HepG2 (cell line): ENCODE measurements around the gene ACACB. TPM values are rescaled to one million over a fixed set of nuclear protein-coding genes. Genes with fewer than 3 reads are reported as not detected.
A peak's percentile ranks its signal among the peaks of the same experiment; 100 is the strongest.

Experiments
- ASH2L ChIP-seq: fragments of 300-600, 200-600 bp; sonication (generic); IDR thresholded peaks from 2 replicates; pipeline ENCODE4 v1.7.0; 2017; ENCODE audit warnings: low read depth, mild to moderate bottlenecking, moderate library complexity, mixed read lengths, low read length; ENCODE audit not compliant: insufficient read length
- ATF7 ChIP-seq, 2 experiments: fragments of 450-650 bp in 1 of 2; sonication (generic) in 1 of 2; formaldehyde crosslinking in 1 of 2; IDR thresholded peaks; 2 replicates each; pipeline versions ENCODE4 v1.4.0 to v1.6.1; 2016 to 2020; ENCODE audit warnings: antibody characterized with exemption in 1 of 2, mild to moderate bottlenecking in 1 of 2, missing genetic modification reagents in 1 of 2
- CCAR2 ChIP-seq: fragments of 200-400 bp; formaldehyde crosslinking; optimal IDR thresholded peaks from 2 replicates; pipeline ENCODE3; 2018; ENCODE audit warnings: low read depth, mild to moderate bottlenecking, low read length, moderate library complexity
- GTF2F1 ChIP-seq: fragments of 150-350 bp; IDR thresholded peaks from 2 replicates; pipeline ENCODE4 v1.6.1; 2014; ENCODE audit warnings: low read length
- HNRNPL ChIP-seq: fragments of 200-400 bp; formaldehyde crosslinking; IDR thresholded peaks from 2 replicates; pipeline ENCODE4 v1.6.1; 2017; ENCODE audit warnings: mild to moderate bottlenecking, low read depth, low read length
- NONO ChIP-seq, 2 experiments: fragments of 450-650 bp in 1 of 2; sonication (generic) in 1 of 2; formaldehyde crosslinking in 1 of 2; IDR thresholded peaks in 1 of 2; conservative IDR thresholded peaks in 1 of 2; 2 replicates each; pipeline versions ENCODE4 v1.6.1 to v1.8.0; 2017 to 2022; ENCODE audit warnings: mild to moderate bottlenecking in 1 of 2, missing genetic modification reagents in 1 of 2, moderate library complexity in 1 of 2
- POLR2AphosphoS5 ChIP-seq: IDR thresholded peaks from 2 replicates; pipeline ENCODE4 v1.6.1; 2012; ENCODE audit warnings: low read depth, low read length
- RNF2 ChIP-seq: fragments of 450-650 bp; conservative IDR thresholded peaks from 2 replicates; pipeline ENCODE4 v1.6.1; 2016; ENCODE audit warnings: low read depth
- SYNCRIP ChIP-seq: fragments of 200-400 bp; formaldehyde crosslinking; IDR thresholded peaks from 2 replicates; pipeline ENCODE4 v1.6.1; 2018; ENCODE audit warnings: mild to moderate bottlenecking, low read depth, low read length; ENCODE audit not compliant: insufficient read depth
- TAF1 ChIP-seq: sonication (generic); formaldehyde crosslinking; IDR thresholded peaks from 2 replicates; pipeline ENCODE4 v1.4.0; 2020; ENCODE audit warnings: missing genetic modification reagents
- ZBTB20 ChIP-seq: sonication (generic); formaldehyde crosslinking; IDR thresholded peaks from 2 replicates; pipeline ENCODE4 v1.8.1; 2023; ENCODE audit warnings: missing genetic modification reagents, low read depth, mild to moderate bottlenecking, borderline replicate concordance
- ZBTB21 ChIP-seq: sonication (generic); formaldehyde crosslinking; IDR thresholded peaks from 2 replicates; pipeline ENCODE4 v1.4.0; 2020; ENCODE audit warnings: missing genetic modification reagents
- ZC3H13 ChIP-seq: sonication (generic); formaldehyde crosslinking; IDR thresholded peaks from 2 replicates; pipeline ENCODE4 v1.8.1; 2023; ENCODE audit warnings: mild to moderate bottlenecking, missing genetic modification reagents, moderate library complexity
- ZFP41 ChIP-seq: sonication (generic); formaldehyde crosslinking; IDR thresholded peaks from 2 replicates; pipeline ENCODE4 v1.4.0; 2020; ENCODE audit warnings: mild to moderate bottlenecking, missing genetic modification reagents, borderline replicate concordance
- ZNF317 ChIP-seq: sonication (generic); formaldehyde crosslinking; IDR thresholded peaks from 2 replicates; pipeline ENCODE4 v1.5.0; 2020; ENCODE audit warnings: mild to moderate bottlenecking, missing genetic modification reagents
- ZNF33B ChIP-seq: sonication (generic); formaldehyde crosslinking; IDR thresholded peaks from 2 replicates; pipeline ENCODE4 v1.5.1; 2020; ENCODE audit warnings: mild to moderate bottlenecking, missing genetic modification reagents
- ZNF550 ChIP-seq: sonication (generic); formaldehyde crosslinking; IDR thresholded peaks from 2 replicates; pipeline ENCODE4 v1.4.0; 2020; ENCODE audit warnings: mild to moderate bottlenecking, missing genetic modification reagents, borderline replicate concordance
- polyA plus RNA-seq, 8 experiments: library from polyadenylated mRNA; depleted of rRNA in 3 of 8; stranded (reverse) in 7 of 8; unstranded in 1 of 8; fragments of >200 nt; fragmentation: Illumina TruSeq in 4 of 8; extraction: Trizol in 4 of 8; gene quantifications; 2 replicates each; pipeline versions ENCODE4 v1.2.1 to v1.2.3, GENCODE V29; 2011 to 2016; ENCODE audit warnings: low read depth in 4 of 8, missing spikeins in 1 of 8, mixed read lengths in 1 of 8; ENCODE audit not compliant: insufficient read depth in 1 of 8
- total RNA-seq, 5 experiments: library from RNA; depleted of rRNA; stranded (reverse); fragments of >200 nt; fragmentation: Illumina TruSeq; extraction: Trizol; gene quantifications; 2 replicates each; pipeline ENCODE4 v1.2.3, GENCODE V29; 2016; ENCODE audit warnings: low read depth in 1 of 5
- TF ChIP-seq, protein P1 (sequence below): sonication (generic); formaldehyde crosslinking; IDR thresholded peaks from 2 replicates; pipeline ENCODE4 v1.4.0; 2020; ENCODE audit warnings: mild to moderate bottlenecking, missing genetic modification reagents
- TF ChIP-seq, protein P2 (sequence below): sonication (generic); formaldehyde crosslinking; IDR thresholded peaks from 2 replicates; pipeline ENCODE4 v1.5.0; 2020; ENCODE audit warnings: mild to moderate bottlenecking, missing genetic modification reagents
- TF ChIP-seq, protein P3 (sequence below): sonication (generic); formaldehyde crosslinking; IDR thresholded peaks from 2 replicates; pipeline ENCODE4 v1.4.0; 2020; ENCODE audit warnings: low read depth, missing genetic modification reagents

ACACB gene
- total and polyA plus RNA-seq, 2 of the 13 experiments (the other 11 are each of a cell fraction or from before 2014, with no cell fraction given): 6.2 to 8.6 TPM

DNA sequence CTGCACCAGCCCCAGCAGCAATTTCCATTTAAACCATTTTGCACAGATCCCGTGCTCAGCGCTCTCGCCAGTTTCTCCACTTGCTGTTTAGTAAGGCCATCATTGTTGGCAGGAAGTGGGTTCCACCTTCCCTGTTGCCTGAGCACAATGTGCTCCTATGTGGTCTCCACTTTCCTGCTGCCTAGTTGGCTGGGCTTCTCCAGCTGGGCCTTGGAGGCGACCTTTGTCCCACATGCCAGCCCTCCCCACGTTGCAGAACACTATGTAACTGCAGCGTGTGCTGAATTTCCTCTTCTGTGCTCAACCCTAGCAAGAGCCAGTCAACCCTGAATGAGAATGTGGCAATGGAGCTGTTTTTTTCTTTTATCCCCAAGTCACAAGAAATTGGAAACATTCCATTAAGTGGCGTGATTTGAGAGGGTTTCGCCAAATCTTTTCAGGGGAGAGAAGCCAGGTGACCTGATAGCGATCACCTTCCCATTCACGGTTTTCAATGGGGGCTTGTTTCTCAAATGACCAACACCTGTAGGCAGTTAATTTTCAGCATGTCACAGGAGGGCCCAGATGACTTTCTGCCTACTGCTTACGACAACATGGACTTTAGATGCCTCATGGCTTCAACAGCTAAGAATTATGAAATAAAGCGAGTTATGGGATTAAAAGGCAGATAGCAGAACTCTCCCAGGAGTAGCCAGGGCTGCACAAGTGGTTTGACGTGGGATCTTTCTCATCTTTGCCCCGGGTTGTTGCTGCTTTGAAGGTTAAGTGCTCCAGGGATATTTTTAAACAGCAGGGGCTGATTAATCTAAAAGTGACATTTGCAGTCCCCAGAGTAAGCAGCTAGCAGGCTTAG is at the start of gene ACACB (continued):
- TF ChIP-seq, protein P1, sequence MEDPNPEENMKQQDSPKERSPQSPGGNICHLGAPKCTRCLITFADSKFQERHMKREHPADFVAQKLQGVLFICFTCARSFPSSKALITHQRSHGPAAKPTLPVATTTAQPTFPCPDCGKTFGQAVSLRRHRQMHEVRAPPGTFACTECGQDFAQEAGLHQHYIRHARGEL (CRISPR knock-in tag): no peak
- TF ChIP-seq ZFP41 (CRISPR knock-in tag) (no peak), ZC3H13 (CRISPR knock-in tag) (0 out of 2 replicates have a peak, but pooled peaks have one; percentile 51), ZNF550 (no peak), ZNF317 (CRISPR knock-in tag) (peak; percentile 44; the same call in 1 of the 2 replicates), CCAR2 (no peak), ZBTB21 (CRISPR knock-in tag) (no peak), ZBTB20 (CRISPR knock-in tag) (peak; percentile 88; the same call in 1 of the 2 replicates), ZNF33B (CRISPR knock-in tag) (0 out of 2 replicates have a peak, but pooled peaks have one; percentile 42), ATF7 (IDR thresholded peaks at IDR 0.05) (no peak), ATF7 (CRISPR knock-in tag; IDR thresholded peaks at IDR 0.05) (0 out of 2 replicates have a peak, but pooled peaks have one; percentile 44), TAF1 (peak; percentile 72), GTF2F1 (no peak), SYNCRIP (no peak), RNF2 (no peak), ASH2L (peak; percentile 90), POLR2AphosphoS5 (peak; percentile 89), NONO (IDR thresholded peaks at IDR 0.05) (no peak), NONO (CRISPR knock-in tag; conservative IDR thresholded peaks at IDR 0.05) (peak; percentile 78), HNRNPL (no peak)
- TF ChIP-seq, protein P2, sequence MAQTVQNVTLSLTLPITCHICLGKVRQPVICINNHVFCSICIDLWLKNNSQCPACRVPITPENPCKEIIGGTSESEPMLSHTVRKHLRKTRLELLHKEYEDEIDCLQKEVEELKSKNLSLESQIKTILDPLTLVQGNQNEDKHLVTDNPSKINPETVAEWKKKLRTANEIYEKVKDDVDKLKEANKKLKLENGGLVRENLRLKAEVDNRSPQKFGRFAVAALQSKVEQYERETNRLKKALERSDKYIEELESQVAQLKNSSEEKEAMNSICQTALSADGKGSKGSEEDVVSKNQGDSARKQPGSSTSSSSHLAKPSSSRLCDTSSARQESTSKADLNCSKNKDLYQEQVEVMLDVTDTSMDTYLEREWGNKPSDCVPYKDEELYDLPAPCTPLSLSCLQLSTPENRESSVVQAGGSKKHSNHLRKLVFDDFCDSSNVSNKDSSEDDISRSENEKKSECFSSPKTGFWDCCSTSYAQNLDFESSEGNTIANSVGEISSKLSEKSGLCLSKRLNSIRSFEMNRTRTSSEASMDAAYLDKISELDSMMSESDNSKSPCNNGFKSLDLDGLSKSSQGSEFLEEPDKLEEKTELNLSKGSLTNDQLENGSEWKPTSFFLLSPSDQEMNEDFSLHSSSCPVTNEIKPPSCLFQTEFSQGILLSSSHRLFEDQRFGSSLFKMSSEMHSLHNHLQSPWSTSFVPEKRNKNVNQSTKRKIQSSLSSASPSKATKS: no peak
- TF ChIP-seq, protein P3, sequence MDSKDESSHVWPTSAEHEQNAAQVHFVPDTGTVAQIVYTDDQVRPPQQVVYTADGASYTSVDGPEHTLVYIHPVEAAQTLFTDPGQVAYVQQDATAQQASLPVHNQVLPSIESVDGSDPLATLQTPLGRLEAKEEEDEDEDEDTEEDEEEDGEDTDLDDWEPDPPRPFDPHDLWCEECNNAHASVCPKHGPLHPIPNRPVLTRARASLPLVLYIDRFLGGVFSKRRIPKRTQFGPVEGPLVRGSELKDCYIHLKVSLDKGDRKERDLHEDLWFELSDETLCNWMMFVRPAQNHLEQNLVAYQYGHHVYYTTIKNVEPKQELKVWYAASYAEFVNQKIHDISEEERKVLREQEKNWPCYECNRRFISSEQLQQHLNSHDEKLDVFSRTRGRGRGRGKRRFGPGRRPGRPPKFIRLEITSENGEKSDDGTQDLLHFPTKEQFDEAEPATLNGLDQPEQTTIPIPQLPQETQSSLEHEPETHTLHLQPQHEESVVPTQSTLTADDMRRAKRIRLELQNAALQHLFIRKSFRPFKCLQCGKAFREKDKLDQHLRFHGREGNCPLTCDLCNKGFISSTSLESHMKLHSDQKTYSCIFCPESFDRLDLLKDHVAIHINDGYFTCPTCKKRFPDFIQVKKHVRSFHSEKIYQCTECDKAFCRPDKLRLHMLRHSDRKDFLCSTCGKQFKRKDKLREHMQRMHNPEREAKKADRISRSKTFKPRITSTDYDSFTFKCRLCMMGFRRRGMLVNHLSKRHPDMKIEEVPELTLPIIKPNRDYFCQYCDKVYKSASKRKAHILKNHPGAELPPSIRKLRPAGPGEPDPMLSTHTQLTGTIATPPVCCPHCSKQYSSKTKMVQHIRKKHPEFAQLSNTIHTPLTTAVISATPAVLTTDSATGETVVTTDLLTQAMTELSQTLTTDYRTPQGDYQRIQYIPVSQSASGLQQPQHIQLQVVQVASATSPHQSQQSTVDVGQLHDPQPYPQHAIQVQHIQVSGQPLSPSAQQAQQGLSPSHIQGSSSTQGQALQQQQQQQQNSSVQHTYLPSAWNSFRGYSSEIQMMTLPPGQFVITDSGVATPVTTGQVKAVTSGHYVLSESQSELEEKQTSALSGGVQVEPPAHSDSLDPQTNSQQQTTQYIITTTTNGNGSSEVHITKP (CRISPR knock-in tag): peak; percentile 52; the same call in 1 of the 2 replicates
